HL-60 (cell line): ENCODE measurements around the gene DUSP5.

Source experiments
- DNase-seq, 2 experiments: peaks; one replicate each; pipeline ENCODE4 v3.0.0-alpha.2; 2010 to 2020; ENCODE audit warnings: low read depth in 1 of 2, low spot score in 1 of 2
- H3K27ac ChIP-seq: fragments of 250-450 bp; sonication (Bioruptor Pico); replicated peaks from 2 replicates; pipeline ENCODE4 v1.5.1; 2020; ENCODE audit warnings: mild to moderate bottlenecking, moderate library complexity
- H3K27me3 ChIP-seq: fragments of 250-450 bp; sonication (Bioruptor Pico); 2 replicates; pipeline ENCODE4 v1.5.1; 2021; ENCODE audit warnings: mild to moderate bottlenecking, moderate library complexity; ENCODE audit not compliant: insufficient read depth, poor library complexity, severe bottlenecking
- H3K4me3 ChIP-seq: replicated peaks from 2 replicates; pipeline ENCODE4 v1.5.1; 2011; ENCODE audit warnings: mild to moderate bottlenecking, control low read depth, low read length; ENCODE audit not compliant: insufficient read depth
- CTCF ChIP-seq: IDR thresholded peaks from one replicate; pipeline ENCODE4 v1.5.1; 2011; ENCODE audit warnings: low read length, control low read depth, inconsistent platforms; ENCODE audit not compliant: insufficient read depth
- GABPA ChIP-seq: IDR thresholded peaks from 2 replicates; pipeline ENCODE4 v1.6.1; 2012; ENCODE audit warnings: low read depth
- POLR2AphosphoS5 ChIP-seq: IDR thresholded peaks from 2 replicates; pipeline ENCODE4 v1.6.1; 2012; ENCODE audit warnings: low read depth
- SPI1 ChIP-seq: IDR thresholded peaks from 2 replicates; pipeline ENCODE4 v1.6.1; 2012; ENCODE audit warnings: low read depth, mild to moderate bottlenecking, borderline replicate concordance
- TF ChIP-seq, protein P1 (sequence below): IDR thresholded peaks from 2 replicates; pipeline ENCODE4 v1.6.1; 2012; ENCODE audit warnings: low read depth; ENCODE audit not compliant: insufficient replicate concordance

The DUSP5 gene

DNA sequence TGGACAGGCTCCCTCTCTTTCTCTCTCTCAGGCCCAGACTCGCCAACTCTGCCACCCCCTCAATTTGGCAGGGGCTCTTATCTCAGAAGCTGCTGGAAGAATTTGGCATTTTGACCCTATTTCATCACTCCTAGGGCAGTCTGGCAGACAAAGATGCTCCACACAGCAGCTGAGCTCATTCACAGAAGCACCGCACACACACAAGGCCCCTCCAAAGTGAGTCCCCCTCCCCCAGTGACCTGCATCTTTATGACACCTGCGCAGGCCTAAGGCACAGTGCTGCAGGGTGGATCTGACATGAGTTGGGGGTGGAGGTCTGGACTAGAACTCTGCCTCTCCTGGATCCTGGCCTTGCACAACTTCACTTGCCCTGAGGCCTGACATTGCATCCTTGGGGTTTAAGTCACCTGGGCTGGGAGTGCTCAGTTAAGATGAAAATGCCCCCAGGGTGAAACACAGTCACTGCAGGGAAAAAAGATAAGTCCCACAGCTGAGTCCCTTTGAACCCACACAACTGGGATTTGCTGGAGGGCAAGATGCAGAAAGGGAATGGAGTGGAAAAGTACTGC lies 41.1 kb upstream of the DUSP5 start:
- no peak for DNase-seq
- TF ChIP-seq CTCF (no peak), GABPA (no peak), POLR2AphosphoS5 (no peak), SPI1 (no peak)
- TF ChIP-seq, protein P1, sequence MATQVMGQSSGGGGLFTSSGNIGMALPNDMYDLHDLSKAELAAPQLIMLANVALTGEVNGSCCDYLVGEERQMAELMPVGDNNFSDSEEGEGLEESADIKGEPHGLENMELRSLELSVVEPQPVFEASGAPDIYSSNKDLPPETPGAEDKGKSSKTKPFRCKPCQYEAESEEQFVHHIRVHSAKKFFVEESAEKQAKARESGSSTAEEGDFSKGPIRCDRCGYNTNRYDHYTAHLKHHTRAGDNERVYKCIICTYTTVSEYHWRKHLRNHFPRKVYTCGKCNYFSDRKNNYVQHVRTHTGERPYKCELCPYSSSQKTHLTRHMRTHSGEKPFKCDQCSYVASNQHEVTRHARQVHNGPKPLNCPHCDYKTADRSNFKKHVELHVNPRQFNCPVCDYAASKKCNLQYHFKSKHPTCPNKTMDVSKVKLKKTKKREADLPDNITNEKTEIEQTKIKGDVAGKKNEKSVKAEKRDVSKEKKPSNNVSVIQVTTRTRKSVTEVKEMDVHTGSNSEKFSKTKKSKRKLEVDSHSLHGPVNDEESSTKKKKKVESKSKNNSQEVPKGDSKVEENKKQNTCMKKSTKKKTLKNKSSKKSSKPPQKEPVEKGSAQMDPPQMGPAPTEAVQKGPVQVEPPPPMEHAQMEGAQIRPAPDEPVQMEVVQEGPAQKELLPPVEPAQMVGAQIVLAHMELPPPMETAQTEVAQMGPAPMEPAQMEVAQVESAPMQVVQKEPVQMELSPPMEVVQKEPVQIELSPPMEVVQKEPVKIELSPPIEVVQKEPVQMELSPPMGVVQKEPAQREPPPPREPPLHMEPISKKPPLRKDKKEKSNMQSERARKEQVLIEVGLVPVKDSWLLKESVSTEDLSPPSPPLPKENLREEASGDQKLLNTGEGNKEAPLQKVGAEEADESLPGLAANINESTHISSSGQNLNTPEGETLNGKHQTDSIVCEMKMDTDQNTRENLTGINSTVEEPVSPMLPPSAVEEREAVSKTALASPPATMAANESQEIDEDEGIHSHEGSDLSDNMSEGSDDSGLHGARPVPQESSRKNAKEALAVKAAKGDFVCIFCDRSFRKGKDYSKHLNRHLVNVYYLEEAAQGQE: no peak
- H3K27me3 ChIP-seq: no peaks in the 10 kb centered on the region
- H3K4me3 ChIP-seq: no peak overlapping the region
- H3K27ac ChIP-seq: no peak overlapping the region

DNA sequence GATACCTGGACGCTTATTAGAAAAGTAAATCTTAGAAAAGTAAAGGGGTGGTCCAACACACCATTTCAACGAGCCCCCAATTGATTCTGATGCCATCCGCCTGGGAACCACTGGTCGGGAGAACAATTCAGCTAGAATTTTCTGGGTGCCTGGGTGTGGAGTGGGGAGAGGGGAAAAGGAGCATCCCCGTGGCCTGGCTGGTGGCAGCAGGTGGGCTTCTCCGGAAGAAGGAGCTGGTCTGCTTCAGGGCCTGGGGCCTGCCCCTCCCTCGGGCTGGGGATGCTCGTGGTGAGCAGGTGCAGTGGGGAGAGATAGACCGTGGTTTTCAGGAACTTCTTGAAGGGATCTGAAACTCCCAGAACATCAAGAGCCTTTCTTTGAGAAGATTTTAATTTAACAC lies 39.9 kb upstream of the DUSP5 start:
- TF ChIP-seq, protein P1: no peak
- TF ChIP-seq CTCF (no peak), GABPA (no peak), POLR2AphosphoS5 (no peak), SPI1 (no peak)
- no peak for DNase-seq
- no peaks in the 10 kb centered on the region for H3K27me3 ChIP-seq

DNA sequence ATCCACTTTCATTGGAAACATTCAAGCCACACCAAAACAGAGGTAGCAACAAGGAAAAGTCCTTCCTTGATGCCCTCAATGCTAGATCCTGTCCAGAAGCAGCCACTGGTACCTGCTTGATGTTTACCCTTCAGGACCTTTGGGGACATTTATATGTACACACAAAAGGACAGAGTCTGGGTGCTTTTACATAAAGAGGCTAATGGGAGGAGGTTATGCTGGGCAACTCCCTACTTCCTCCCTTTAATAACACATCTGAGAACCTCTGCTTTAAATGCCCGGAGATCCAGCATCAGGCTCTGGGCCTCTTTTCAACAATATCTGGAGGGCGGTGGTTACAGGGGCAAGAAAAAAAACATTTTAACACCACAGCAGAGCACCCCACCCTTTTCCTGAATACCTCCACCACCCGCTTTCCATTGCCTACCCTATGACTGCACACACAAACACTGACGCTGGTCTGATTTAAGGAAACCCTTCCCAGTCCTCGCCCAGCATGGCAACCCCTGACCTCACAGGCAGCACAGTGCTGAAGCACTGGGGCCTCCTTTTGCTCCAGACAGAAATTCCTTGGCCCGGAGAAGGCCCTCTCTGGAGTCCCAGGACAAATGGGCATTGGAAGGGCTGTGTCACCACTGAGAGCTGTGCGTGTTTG lies 39.3 kb upstream of the DUSP5 start:
- Histone ChIP-seq H3K27ac (no peak overlapping the region), H3K4me3 (no peak overlapping the region)
- no peak for DNase-seq

More for the DNA sequence above, 39.9 kb upstream of the DUSP5 start:
- H3K4me3 ChIP-seq: no peak overlapping the region
- no peak overlapping the region for H3K27ac ChIP-seq

More for the DNA sequence above, 39.3 kb upstream of the DUSP5 start:
- no peaks in the 10 kb centered on the region for H3K27me3 ChIP-seq
- TF ChIP-seq, protein P1: no peak
- TF ChIP-seq CTCF: no peak
- no peak for TF ChIP-seq SPI1
- TF ChIP-seq POLR2AphosphoS5: no peak
- TF ChIP-seq GABPA: no peak
